Smooth muscle cell (in vitro differentiated cells): ENCODE data around the gene LARGE1. TPM values are rescaled to one million over a fixed set of nuclear protein-coding genes. Genes with fewer than 3 reads are reported as not detected.

Experiments
- DNase-seq: peaks from one replicate; lab custom pipeline; 2025; ENCODE audit not compliant: unreplicated experiment; lab: John Stamatoyannopoulos, UW
- H2AFZ ChIP-seq: fragments of 200-600 bp; sonication (generic); 2 replicates; pipeline ENCODE4 v1.6.0; 2016; ENCODE audit warnings: antibody characterized with exemption, low read depth, mild to moderate bottlenecking
- H3F3A ChIP-seq: fragments of 200-600 bp; sonication (generic); 2 replicates; pipeline ENCODE4 v1.6.0; 2017; ENCODE audit warnings: antibody characterized with exemption, low read depth
- H3K27ac ChIP-seq: fragments of 200-600 bp; sonication (generic); 2 replicates; pipeline ENCODE4 v1.5.1; 2016; ENCODE audit warnings: low read depth, mild to moderate bottlenecking
- H3K27me3 ChIP-seq: fragments of 200-600 bp; sonication (generic); 2 replicates; pipeline ENCODE4 v1.6.1; 2016; ENCODE audit warnings: low read depth, mild to moderate bottlenecking
- H3K36me3 ChIP-seq: fragments of 200-600 bp; sonication (generic); 2 replicates; pipeline ENCODE4 v1.5.1; 2016; ENCODE audit warnings: low read depth
- H3K4me1 ChIP-seq: fragments of 200-600 bp; sonication (generic); 2 replicates; pipeline ENCODE4 v1.5.1; 2016; ENCODE audit warnings: low read depth
- H3K4me2 ChIP-seq: fragments of 200-600 bp; sonication (generic); 2 replicates; pipeline ENCODE4 v1.6.0; 2016; ENCODE audit warnings: mild to moderate bottlenecking
- H3K4me3 ChIP-seq: fragments of 200-600 bp; sonication (generic); 2 replicates; pipeline ENCODE4 v1.5.1; 2016; ENCODE audit warnings: mild to moderate bottlenecking
- H3K79me2 ChIP-seq: fragments of 200-600 bp; sonication (generic); 2 replicates; pipeline ENCODE4 v1.6.0; 2016; ENCODE audit warnings: low read depth, mild to moderate bottlenecking
- H3K9ac ChIP-seq: fragments of 200-600 bp; sonication (generic); 2 replicates; pipeline ENCODE4 v1.6.0; 2016; ENCODE audit warnings: low read depth
- H3K9me3 ChIP-seq: fragments of 200-600 bp; sonication (generic); replicated peaks from 2 replicates; pipeline ENCODE4 v1.5.1; 2016; ENCODE audit warnings: low read depth
- H4K20me1 ChIP-seq: fragments of 200-600 bp; sonication (generic); 2 replicates; pipeline ENCODE4 v1.6.0; 2016; ENCODE audit warnings: low read depth
- CTCF ChIP-seq: fragments of 200-600 bp; sonication (generic); IDR thresholded peaks from 2 replicates; pipeline ENCODE4 v1.5.1; 2017; ENCODE audit warnings: borderline replicate concordance, mild to moderate bottlenecking, antibody characterized with exemption; ENCODE audit not compliant: insufficient read depth, poor library complexity, severe bottlenecking
- WGBS: methylation state at CpG from one replicate; pipeline ENCODE4 v1.1.7; 2016; ENCODE audit warnings: low lambda C conversion rate; 5-methylcytosine and 5-hydroxymethylcytosine counted together
- polyA plus RNA-seq: library from polyadenylated mRNA; unstranded; fragments of >200 nt; fragmentation: Nextera tagmentation; extraction: Ambion mirVana; gene quantifications from 2 replicates; pipeline ENCODE4 v1.2.1, GENCODE V29; 2016
- total RNA-seq: library from RNA; depleted of rRNA; stranded (reverse); fragments of >200 nt; gene quantifications from 2 replicates; pipeline ENCODE4 v1.2.3, GENCODE V29; 2014

LARGE1 gene
- total and polyA plus RNA-seq, 2 experiments from 2014 or later = 11.9 to 18.0 TPM

GRCh38 chr22:33477120-33478111 lies 442.9 kb downstream of the LARGE1 start:
- H2AFZ ChIP-seq = no peak overlapping the region
- no peaks in the 10 kb centered on the region for H3K9me3 ChIP-seq
- no peaks in the 10 kb centered on the region for H3F3A ChIP-seq
- H3K4me2 ChIP-seq = peak overlapping the region; percentile 58
- H3K27ac ChIP-seq = peak overlapping the region; percentile 57
- 82% methylated on average over 13 of the region's 13 CpGs for WGBS
- H4K20me1 ChIP-seq = no peaks in the 10 kb centered on the region
- H3K79me2 ChIP-seq = no peaks in the 10 kb centered on the region
- H3K4me1 ChIP-seq = peaks cover 5% of the 10 kb centered on the region
- no peaks in the 10 kb centered on the region for H3K36me3 ChIP-seq
- no peaks in the 10 kb centered on the region for H3K27me3 ChIP-seq
- DNase-seq = no peak
- no peak overlapping the region for H3K9ac ChIP-seq
- TF ChIP-seq CTCF = no peak
- H3K4me3 ChIP-seq = no peak overlapping the region

DNA sequence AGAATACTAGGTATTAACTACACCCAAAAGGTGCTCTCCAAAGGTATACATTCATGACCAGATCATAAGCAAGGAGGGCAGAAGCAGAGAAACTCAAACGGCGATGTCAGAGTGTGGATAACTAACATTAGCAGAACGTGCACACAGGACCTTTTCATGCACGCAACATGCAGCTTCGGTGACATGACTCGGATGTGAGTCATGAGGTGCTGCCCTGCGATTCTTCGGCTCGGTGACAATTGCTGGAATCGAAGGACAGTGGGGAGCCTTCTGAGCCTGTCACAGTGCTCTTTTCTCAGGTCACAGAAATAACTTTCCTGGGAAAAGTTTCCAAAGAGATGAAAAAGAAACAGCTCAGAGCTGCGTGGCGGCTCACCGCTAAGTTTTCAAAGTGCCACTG lies 443.6 kb downstream of the LARGE1 start:
- H2AFZ ChIP-seq = no peak overlapping the region
- no peaks in the 10 kb centered on the region for H3K79me2 ChIP-seq
- H3K4me2 ChIP-seq = peak overlapping the region; percentile 58
- no peaks in the 10 kb centered on the region for H3K9me3 ChIP-seq
- H3F3A ChIP-seq = no peaks in the 10 kb centered on the region
- TF ChIP-seq CTCF = no peak
- H3K36me3 ChIP-seq = no peaks in the 10 kb centered on the region
- no peak overlapping the region for H3K4me3 ChIP-seq
- H3K4me1 ChIP-seq = peaks cover 5% of the 10 kb centered on the region
- no peaks in the 10 kb centered on the region for H3K27me3 ChIP-seq
- H3K9ac ChIP-seq = no peak overlapping the region
- H3K27ac ChIP-seq = peak overlapping the region; percentile 57
- 37% methylated on average over 13 of the region's 13 CpGs for WGBS
- no peak for DNase-seq
- no peaks in the 10 kb centered on the region for H4K20me1 ChIP-seq

GRCh38 chr22:33476206-33476605 lies 444.1 kb downstream of the LARGE1 start:
- Histone ChIP-seq H3K4me1 (peaks cover 5% of the 10 kb centered on the region), H3K9me3 (no peaks in the 10 kb centered on the region), H3K4me3 (no peak overlapping the region), H3K27me3 (no peaks in the 10 kb centered on the region), H3K27ac (peak overlapping the region; percentile 57), H4K20me1 (no peaks in the 10 kb centered on the region), H3K36me3 (no peaks in the 10 kb centered on the region), H2AFZ (no peak overlapping the region), H3K79me2 (no peaks in the 10 kb centered on the region), H3K4me2 (peak overlapping the region; percentile 58), H3F3A (no peaks in the 10 kb centered on the region), H3K9ac (no peak overlapping the region)
- no peak for DNase-seq
- no peak for TF ChIP-seq CTCF
- WGBS = 76% methylated on average over 4 of the region's 4 CpGs

DNA sequence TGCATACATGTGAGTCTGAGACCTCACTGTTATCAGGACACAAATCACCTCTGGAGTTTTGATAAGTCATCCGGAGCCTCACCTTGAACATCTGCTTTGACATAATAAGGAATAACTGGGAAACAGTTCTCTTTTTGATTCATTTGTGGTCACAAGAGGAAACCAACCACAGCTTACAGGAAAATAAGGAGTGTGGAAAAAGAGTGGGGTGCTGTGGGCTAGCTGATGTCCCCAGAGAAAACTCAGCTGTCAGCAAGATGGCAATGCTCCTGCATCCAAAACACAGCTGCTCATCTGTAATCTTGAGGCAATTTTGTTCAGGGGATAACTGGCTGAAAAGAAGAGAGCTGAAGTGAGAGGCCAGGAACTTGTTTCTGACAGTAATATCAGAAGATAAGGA lies 445.7 kb downstream of the LARGE1 start:
- Histone ChIP-seq H2AFZ (no peak overlapping the region), H3K36me3 (no peaks in the 10 kb centered on the region), H3F3A (no peaks in the 10 kb centered on the region), H3K79me2 (no peaks in the 10 kb centered on the region), H3K27ac (no peak overlapping the region), H3K4me2 (no peak overlapping the region), H3K27me3 (no peaks in the 10 kb centered on the region), H3K9me3 (no peaks in the 10 kb centered on the region), H3K4me1 (peaks cover 5% of the 10 kb centered on the region), H3K9ac (no peak overlapping the region), H3K4me3 (no peak overlapping the region), H4K20me1 (no peaks in the 10 kb centered on the region)
- DNase-seq = no peak
- TF ChIP-seq CTCF = no peak
- 100% methylated on average over 1 of the region's 1 CpG for WGBS
